ENCODE measurements around the gene LMAN2.

The LMAN2 gene

DNA sequence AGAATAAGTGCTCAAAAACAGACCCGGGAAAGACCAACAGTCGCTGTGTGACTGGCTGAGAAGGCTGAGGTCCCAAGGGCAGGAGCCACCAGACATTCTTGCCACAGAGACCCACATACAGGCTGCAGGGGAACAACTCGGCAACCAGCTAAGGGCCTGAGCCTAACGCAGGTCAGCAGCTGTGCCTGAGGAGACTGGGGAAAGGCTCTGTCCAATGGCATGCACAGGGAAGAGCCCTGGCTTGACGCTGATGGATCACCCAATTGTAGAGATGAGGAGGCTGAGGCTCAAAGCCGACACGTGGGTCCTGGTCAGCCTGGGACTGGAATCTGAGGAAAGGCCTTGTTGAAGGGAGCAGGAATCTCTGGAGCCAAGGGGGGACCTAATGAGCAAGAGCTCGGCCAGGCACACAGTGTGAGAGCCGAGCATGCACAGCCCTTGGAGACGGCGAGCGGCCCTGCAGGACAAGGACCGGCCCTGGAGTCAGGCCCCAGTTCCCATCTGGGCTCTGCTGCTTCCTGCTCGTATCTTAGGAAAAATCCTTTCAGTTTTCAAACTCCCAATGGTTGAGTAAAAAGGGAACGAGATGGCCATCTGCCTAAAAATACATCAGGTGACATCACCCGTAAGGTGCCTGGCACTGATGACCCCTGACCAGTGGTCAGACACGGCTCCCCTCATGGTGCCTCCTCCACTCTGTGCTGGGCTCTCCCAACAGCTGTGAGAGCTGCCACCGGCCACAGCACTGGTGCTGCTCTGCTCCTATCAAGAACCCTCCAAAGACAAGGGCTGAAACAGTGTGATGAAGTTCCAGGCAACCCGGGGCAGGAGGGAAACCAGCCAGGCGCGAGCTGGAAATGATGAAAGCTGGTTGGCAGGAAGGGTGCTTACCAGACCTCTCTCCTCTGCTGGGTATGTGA, 16.4 kb downstream of the LMAN2 start:
- H3K27me3 Mint-ChIP-seq (ENCODE audit: low read depth), result no peaks in the 10 kb centered on the region
- H3K27ac Mint-ChIP-seq, result no peak overlapping the region
- H3K4me1 Mint-ChIP-seq (ENCODE audit: low read depth), result peaks cover 12% of the 10 kb centered on the region
- peaks cover 50% of the 10 kb centered on the region for H3K36me3 Mint-ChIP-seq (ENCODE audit: low read depth)
- H3K4me3 Mint-ChIP-seq, result no peak overlapping the region
- H3K9me3 Mint-ChIP-seq, result peaks cover 8% of the 10 kb centered on the region

DNA sequence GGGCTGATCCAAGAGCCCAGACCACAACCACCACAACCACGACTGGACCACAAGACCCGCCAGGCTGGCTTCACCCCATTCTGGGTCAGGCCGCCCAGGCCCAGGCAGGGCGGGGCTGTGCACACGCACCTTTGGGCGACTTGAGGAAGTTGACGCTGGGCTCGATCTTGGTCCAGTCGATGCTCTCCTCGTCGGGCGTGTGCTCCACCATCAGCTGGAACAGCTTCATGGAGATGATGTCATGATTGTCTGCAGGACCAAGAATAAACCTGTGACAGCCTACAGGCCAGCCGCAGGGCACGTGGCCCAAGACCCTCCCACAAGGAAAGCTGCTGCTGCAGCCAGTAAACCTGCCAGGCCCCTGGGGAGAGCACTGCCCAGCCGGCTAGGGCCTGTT, 17.3 kb downstream of the LMAN2 start:
- Mint-ChIP-seq H3K36me3 (ENCODE audit: low read depth) (peaks cover 41% of the 10 kb centered on the region), H3K27ac (no peak overlapping the region)

DNA sequence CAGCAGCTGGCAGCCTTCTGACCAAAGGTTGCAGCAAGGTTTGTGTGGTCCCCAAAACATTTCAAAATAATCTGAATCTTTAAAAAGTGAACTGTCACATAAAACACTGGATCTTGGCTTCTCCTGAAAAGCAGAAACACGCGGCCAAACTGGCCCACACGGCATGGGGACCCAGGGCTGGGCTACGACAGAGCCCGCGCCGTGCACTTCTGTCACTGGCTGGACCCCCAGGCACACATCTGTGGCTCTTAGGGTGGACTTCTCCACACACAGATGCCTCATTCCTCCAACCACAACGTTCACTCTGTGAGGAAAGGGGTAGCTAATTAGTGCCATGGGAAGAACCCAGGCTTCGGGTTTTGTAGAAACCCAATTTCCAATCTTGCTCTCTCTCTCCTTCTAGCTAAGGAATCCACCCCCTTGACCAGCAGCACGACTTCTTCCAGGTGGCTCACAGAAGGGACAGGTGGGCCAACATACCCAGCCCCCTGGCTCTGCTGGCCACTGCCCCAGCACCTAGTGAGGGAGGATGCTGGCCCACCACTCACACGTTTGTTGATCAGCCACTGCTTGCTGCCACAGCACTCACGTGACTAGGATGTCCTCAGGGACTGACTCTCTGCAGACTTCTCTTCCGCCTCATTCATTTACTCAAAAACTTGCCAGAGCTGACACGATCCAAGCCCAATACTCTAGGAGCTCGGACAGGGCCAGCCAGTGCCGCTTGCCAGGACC, 17.9 kb downstream of the LMAN2 start:
- Mint-ChIP-seq H3K36me3 (ENCODE audit: low read depth) (peaks cover 36% of the 10 kb centered on the region), H3K4me1 (ENCODE audit: low read depth) (peaks cover 4% of the 10 kb centered on the region), H3K4me3 (no peak overlapping the region), H3K27me3 (ENCODE audit: low read depth) (no peaks in the 10 kb centered on the region), H3K27ac (no peak overlapping the region), H3K9me3 (no peaks in the 10 kb centered on the region)

More for the DNA sequence above, 17.3 kb downstream of the LMAN2 start:
- Mint-ChIP-seq H3K27me3 (ENCODE audit: low read depth) (no peaks in the 10 kb centered on the region), H3K4me1 (ENCODE audit: low read depth) (peaks cover 4% of the 10 kb centered on the region), H3K4me3 (no peak overlapping the region), H3K9me3 (no peaks in the 10 kb centered on the region)

DNA sequence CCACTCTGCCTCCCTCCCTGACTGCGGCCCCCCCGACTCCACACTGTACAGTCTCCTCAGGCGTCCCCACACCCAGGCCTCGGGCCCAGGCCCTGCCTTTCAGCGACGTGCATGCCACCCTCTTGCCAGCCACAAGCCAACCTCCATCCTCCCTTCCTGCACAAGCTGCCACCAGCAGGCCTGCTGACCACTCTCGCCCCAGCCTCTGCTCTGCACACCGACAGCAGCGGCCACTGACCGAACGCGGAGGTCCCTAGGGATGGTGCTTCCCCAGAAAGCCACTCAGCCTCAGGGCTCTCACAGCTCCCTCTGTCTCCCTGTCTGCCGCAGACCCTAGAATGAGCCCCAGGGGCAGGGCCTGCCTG, 18.6 kb downstream of the LMAN2 start:
- Mint-ChIP-seq H3K4me3 (no peak overlapping the region), H3K36me3 (ENCODE audit: low read depth) (peaks cover 36% of the 10 kb centered on the region), H3K27me3 (ENCODE audit: low read depth) (no peaks in the 10 kb centered on the region), H3K27ac (no peak overlapping the region), H3K4me1 (ENCODE audit: low read depth) (peaks cover 4% of the 10 kb centered on the region), H3K9me3 (no peaks in the 10 kb centered on the region)

DNA sequence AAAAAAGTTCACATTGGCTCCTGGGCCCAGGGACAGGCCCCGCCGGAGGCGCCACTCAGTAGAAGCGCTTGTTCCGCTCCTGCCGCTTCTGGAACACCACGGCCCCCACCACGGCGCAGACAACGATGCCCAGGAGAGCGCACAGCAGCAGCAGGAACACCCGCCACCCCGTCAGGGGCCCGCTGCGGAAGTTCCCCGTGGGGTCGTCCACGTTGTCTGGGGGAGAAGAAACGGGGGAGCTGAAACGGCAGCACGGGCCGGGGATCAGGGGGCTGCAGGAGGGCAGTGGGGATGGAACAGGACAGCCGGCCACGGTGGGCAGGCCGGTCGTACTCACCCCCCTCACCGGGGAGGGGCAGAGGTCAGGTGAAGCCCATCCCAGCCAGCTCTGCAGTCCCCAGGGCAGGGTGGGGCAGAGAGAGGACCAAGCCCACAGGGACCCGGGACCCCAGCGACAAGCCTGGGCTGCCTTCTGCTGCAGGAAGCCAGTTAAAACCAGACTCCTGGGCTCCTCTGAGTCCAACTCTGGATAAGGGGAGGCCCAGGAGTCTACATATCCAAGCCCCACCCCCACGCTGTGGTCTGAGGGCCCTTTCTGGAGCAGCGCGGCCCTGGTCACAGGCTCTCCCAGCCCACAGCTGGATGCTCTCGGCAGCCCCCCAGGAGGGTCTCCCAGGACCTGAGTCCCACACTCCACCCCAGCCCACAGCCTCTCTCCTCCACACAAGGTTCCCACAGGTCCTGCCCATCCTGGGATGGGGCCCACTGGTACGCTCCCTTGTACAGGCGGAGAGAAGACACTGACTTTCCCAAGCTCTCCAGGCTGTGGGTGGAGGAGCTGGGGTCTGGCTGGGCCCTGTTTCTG, 19.2 kb downstream of the LMAN2 start:
- H3K36me3 Mint-ChIP-seq (ENCODE audit: low read depth), result peaks cover 41% of the 10 kb centered on the region
- H3K4me1 Mint-ChIP-seq (ENCODE audit: low read depth), result peaks cover 6% of the 10 kb centered on the region
- H3K9me3 Mint-ChIP-seq, result no peaks in the 10 kb centered on the region
- no peaks in the 10 kb centered on the region for H3K27me3 Mint-ChIP-seq (ENCODE audit: low read depth)
- H3K4me3 Mint-ChIP-seq, result no peak overlapping the region
- no peak overlapping the region for H3K27ac Mint-ChIP-seq

DNA sequence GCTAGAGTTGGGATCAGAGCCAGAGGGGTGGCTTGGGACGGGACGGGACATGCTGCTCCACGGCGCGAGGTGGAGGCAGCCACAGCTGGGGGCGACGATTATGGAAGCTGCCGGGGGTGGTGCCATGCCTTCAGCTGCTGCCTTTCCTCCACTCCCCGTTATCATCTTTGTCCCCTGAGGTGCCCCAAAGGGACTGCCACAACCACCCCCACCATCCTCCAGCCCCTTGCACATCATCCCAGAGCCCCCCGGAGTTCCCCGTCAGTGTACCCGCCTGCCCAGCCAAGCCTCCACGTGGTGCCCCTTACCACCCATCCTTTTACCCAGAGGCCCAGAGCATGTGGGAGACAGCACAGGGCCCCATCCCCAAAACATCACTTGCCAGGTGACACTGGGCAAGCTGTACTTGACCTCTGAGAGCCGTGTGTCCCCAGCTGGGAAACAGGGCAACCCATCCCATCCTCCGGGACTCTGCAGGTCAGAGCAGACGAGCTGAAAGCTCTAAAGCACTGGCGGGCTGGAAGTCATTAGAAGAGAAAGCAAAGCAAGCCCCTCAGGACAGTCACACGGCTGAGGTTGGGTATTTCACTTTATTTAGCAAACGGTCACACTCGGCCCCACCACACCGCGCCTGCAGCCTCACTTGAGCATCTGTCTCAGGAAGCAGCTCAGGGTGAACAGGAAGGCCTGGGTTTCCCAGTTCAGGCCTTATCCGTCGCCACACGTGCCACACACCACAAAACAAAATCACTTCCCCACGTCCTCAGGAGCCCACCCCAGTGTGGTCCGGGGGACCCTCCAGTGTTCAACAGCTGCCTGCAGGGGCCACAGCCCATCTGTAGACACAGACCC, 20.3 kb downstream of the LMAN2 start:
- Mint-ChIP-seq H3K27me3 (ENCODE audit: low read depth) (no peaks in the 10 kb centered on the region), H3K36me3 (ENCODE audit: low read depth) (peaks cover 39% of the 10 kb centered on the region), H3K4me1 (ENCODE audit: low read depth) (peaks cover 6% of the 10 kb centered on the region), H3K27ac (no peak overlapping the region), H3K9me3 (no peaks in the 10 kb centered on the region), H3K4me3 (no peak overlapping the region)

DNA sequence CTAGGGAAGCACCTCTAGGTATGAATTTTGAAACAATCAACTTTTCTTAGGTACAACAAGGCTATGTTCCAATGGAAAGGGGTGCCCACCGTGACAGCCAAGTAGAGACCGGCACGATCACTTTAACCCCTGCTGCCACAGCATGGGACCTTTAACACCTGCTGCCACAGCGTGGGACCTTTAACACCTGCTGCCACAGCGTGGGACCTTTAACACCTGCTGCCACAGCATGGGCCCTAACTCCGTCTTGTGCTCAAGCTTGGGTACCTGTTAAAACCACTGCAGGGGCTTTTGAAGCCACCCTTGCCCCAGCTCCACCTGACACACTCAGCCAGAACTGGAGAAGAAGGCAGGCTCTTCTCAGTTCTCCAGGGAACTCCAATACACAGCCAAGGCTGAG, 21.6 kb downstream of the LMAN2 start:
- Mint-ChIP-seq H3K36me3 (ENCODE audit: low read depth) (peaks cover 32% of the 10 kb centered on the region), H3K4me3 (no peak overlapping the region), H3K4me1 (ENCODE audit: low read depth) (peaks cover 6% of the 10 kb centered on the region), H3K27ac (no peak overlapping the region), H3K9me3 (no peaks in the 10 kb centered on the region), H3K27me3 (ENCODE audit: low read depth) (no peaks in the 10 kb centered on the region)

DNA sequence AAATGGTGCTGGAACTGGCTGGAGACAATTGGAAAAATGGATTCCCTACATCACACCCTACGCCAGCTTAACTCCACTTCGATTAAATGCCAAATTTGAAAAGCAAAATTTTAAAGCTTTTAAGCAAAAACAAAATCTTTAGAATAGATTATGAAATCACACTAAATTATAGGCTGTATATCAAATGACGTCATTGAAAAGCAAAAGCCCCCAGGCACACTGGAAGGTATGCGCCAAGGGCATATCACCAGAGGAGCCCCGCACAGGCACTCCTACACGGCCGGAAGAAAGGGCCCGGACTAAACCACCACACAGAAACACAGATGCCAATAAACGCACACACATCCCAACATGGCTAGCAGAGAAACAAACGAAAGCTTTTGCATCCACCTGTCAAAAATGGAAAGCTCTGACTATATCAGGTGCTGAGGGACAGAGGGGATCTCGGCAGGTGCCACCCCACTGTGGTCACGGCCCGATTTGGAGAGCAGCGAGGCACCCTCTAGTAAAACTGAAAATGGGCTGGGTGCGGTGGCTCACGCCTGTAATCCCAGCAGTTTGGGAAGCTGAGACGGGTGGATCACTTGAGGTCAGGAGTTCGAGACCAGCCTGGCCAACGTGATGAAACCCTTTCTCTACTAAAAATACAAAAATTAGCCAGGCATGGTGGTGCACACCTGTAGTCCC, 22.8 kb downstream of the LMAN2 start:
- H3K36me3 Mint-ChIP-seq (ENCODE audit: low read depth), result peaks cover 25% of the 10 kb centered on the region
- H3K27ac Mint-ChIP-seq, result no peak overlapping the region
- H3K27me3 Mint-ChIP-seq (ENCODE audit: low read depth), result no peaks in the 10 kb centered on the region
- H3K4me1 Mint-ChIP-seq (ENCODE audit: low read depth), result peaks cover 8% of the 10 kb centered on the region
- no peak overlapping the region for H3K4me3 Mint-ChIP-seq
- H3K9me3 Mint-ChIP-seq, result no peaks in the 10 kb centered on the region

DNA sequence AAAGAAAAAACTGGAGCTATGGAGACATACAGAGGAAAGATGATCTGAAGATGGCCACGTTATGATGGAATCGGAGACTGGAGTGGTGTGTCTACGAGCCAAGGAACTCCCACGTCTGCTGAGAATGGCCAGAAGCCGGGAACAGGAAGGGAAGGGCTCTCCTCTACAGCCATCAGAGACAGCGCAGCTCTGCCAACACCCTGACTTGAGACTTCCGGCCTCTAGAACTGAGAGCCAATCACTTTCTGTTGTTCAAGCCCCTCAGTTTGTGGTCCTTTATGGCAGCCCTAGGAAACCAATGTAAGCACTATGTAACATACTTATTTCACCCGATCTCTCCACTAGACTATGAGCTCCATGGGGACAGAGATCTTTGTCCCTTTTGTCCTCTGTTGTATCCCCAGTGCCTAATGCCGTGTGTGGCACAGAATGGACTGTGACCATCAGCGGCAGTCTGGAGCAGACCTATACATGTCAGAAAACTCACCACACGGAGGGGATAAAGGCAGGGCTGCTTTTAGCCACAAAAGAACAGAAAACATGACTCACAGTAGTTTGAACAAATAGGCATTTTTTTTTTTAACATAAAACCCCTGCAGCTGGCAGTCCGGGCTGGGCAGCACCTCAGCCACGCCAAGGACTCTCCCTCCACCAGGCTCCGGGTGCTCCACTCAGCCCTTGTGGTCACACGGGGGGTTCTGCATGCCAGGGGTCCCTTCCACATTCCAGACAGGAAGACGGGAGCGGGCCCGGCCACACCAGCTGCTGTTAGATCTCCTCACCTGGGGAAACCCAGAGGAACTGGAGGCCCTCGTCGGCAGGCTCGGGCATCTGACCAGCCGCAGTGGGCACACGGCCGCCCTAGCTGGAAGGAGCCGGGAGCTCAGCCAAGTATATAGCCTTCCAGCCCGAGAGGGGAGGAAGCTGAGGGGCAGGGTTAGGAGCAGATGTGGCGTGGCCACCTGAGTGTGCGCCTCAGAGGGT, 23.6 kb downstream of the LMAN2 start:
- Mint-ChIP-seq H3K27ac (no peak overlapping the region), H3K4me1 (ENCODE audit: low read depth) (peaks cover 8% of the 10 kb centered on the region), H3K27me3 (ENCODE audit: low read depth) (no peaks in the 10 kb centered on the region), H3K4me3 (no peak overlapping the region), H3K9me3 (no peaks in the 10 kb centered on the region), H3K36me3 (ENCODE audit: low read depth) (peaks cover 19% of the 10 kb centered on the region)

DNA sequence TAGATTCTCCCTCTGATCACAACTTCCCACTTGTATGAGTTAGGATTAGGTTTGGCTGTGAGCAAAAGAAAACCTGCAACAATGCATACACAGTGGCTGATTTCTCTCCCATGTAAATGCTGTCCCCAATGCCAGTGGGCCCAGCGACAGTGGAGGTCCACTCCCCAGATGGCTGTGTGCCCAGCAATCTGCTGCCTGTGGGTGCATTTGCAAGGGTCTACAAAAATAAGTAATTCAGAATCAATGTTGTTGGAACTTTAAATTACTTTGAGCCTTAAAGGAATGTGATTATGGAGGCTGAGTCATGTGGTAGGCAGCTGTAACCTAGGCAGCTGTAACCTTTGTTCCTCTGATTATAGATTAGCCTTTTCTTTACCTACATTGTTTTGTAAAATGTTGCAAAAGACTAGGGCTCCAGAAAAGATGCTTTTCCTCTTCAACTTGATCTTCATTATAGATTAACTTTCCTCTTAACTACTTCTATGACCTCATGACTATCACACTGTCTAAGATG, 25.5 kb downstream of the LMAN2 start:
- H3K27me3 Mint-ChIP-seq (ENCODE audit: low read depth), result no peaks in the 10 kb centered on the region
- H3K9me3 Mint-ChIP-seq, result no peaks in the 10 kb centered on the region
- H3K36me3 Mint-ChIP-seq (ENCODE audit: low read depth), result peaks cover 18% of the 10 kb centered on the region
- H3K27ac Mint-ChIP-seq, result no peak overlapping the region
- H3K4me3 Mint-ChIP-seq, result no peak overlapping the region
- H3K4me1 Mint-ChIP-seq (ENCODE audit: low read depth), result peaks cover 8% of the 10 kb centered on the region

DNA sequence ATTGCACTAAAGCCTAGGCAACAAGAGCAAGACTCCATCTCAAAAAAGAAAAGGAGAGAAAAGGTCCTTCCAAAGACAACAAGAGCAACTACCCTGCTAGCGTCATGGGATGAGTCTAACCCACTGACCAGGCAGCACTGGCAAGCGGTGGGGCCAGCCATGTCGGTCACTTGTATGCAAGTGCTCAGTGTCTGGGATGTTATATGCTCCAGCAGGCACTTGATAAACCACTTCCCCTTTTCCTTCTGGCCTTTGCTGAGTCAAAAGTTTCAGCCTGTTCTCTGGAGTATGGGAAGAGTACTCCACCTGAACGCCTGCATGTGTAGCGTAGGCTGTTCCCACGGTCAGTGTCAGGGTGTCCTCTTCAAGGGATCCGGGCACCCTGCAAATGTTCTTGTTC, 30.6 kb downstream of the LMAN2 start:
- Mint-ChIP-seq H3K4me3 (no peak overlapping the region), H3K4me1 (ENCODE audit: low read depth) (peaks cover 18% of the 10 kb centered on the region), H3K36me3 (ENCODE audit: low read depth) (peaks cover 10% of the 10 kb centered on the region), H3K9me3 (peaks cover 7% of the 10 kb centered on the region), H3K27me3 (ENCODE audit: low read depth) (no peaks in the 10 kb centered on the region), H3K27ac (no peak overlapping the region)

DNA sequence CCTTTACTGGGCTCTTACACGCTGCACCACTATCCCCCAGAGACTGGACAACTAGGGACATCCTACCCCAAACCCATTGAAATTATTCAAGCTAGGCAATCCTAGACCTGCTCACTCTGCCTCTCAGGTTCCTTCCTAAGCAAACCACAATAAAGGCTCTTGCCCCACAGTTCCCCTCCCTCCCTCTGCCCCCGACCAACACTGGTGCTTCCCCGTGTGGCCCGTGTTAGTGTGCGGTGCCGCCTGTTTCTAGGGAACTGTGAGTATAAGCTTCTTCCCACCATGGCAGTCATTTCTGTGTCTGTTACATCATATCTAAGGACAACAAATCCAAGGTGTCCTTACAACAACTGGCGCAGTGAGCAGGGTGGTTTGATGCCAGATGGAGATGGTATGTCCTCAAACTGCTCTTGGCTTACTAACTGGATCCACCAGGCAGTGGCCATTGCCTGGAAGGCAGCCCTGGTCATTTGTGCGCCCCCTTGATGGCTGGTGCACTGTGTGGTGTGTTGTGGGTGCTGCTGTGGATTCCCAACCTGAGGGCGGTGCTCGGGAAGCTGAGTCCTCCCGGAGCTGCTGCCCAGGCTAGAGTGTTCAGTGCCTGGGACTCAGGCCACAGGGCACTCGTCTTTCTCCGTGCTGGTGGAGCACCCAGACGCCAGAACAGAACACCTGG, 31.4 kb downstream of the LMAN2 start:
- Mint-ChIP-seq H3K36me3 (ENCODE audit: low read depth) (peaks cover 10% of the 10 kb centered on the region), H3K9me3 (peaks cover 7% of the 10 kb centered on the region), H3K4me3 (no peak overlapping the region), H3K4me1 (ENCODE audit: low read depth) (peaks cover 18% of the 10 kb centered on the region), H3K27me3 (ENCODE audit: low read depth) (no peaks in the 10 kb centered on the region), H3K27ac (no peak overlapping the region)
